A549 (cell line): ENCODE data around the gene BSCL2. TPM values are rescaled to one million over a fixed set of nuclear protein-coding genes. Genes with fewer than 3 reads are reported as not detected.
"Not testable (repeated sequence)": the region's sequence is repeated elsewhere in the genome, so short reads cannot be mapped to it uniquely, and the experiment has no call there.

Source experiments
- ATAC-seq, 2 experiments: fragments of 200-7000 bp in 1 of 2; fragments of >200 bp in 1 of 2; cut with Nextera tagmentation in 1 of 2; cut with Tn5 transposase in 1 of 2; 3 replicates each; pipeline versions ENCODE4 v1.8.0 to v1.9.1; 2018 to 2020; ENCODE audit warnings: mild to moderate bottlenecking in 1 of 2, moderate library complexity in 1 of 2
- CTCF ChIA-PET: fragments of 300-600 bp; sonication (Branson Sonifier 250); formaldehyde crosslinking; extraction: SDS; loops from one replicate; lab custom pipeline; 2021; ENCODE audit warnings: antibody characterized with exemption, inconsistent platforms; lab: Yijun Ruan, JAX
- POLR2A ChIA-PET: fragments of 350-600 bp; formaldehyde crosslinking; extraction: SDS; loops from one replicate; lab custom pipeline; 2021; ENCODE audit warnings: antibody characterized with exemption, inconsistent platforms; lab: Yijun Ruan, JAX
- DNase-seq, 2 experiments: peaks; one replicate each; pipeline versions ENCODE4 v3.0.0 to v3.0.0-alpha.2; 2011 to 2016; ENCODE audit warnings: low read depth in 1 of 2, low spot score in 1 of 2
- FAIRE-seq: peaks from 2 replicates; lab custom pipeline; 2011; peaks lifted over from hg19 to GRCh38; lab: Jason Lieb, UNC
- H3K27ac ChIP-seq, 2 experiments: fragments of >200 bp; sonication (Bioruptor Twin); formaldehyde crosslinking; 3 replicates each; pipeline ENCODE4 v1.5.1; 2016 to 2017
- H3K4me1 ChIP-seq: fragments of >200 bp; sonication (Bioruptor Twin); formaldehyde crosslinking; 3 replicates; pipeline ENCODE4 v1.6.1; 2016
- H3K4me2 ChIP-seq: fragments of >200 bp; sonication (Bioruptor Twin); formaldehyde crosslinking; 3 replicates; pipeline ENCODE4 v1.6.1; 2016
- H3K4me3 ChIP-seq: fragments of >200 bp; sonication (Bioruptor Twin); formaldehyde crosslinking; 3 replicates; pipeline ENCODE4 v1.5.1; 2016
- H3K9me3 ChIP-seq: fragments of >200 bp; sonication (Bioruptor Twin); formaldehyde crosslinking; 3 replicates; pipeline ENCODE4 v1.6.1; 2016
- CBX2 ChIP-seq: fragments of 200-600 bp; sonication (generic); IDR thresholded peaks from 2 replicates; pipeline ENCODE4 v1.6.1; 2016; ENCODE audit warnings: low read depth, mild to moderate bottlenecking, borderline replicate concordance
- EHMT2 ChIP-seq: fragments of 200-600 bp; sonication (generic); IDR thresholded peaks from 2 replicates; pipeline ENCODE4 v1.6.1; 2016; ENCODE audit warnings: antibody characterized with exemption, low read depth, mild to moderate bottlenecking, moderate library complexity
- EP300 ChIP-seq, 2 experiments: fragments of >200 bp; sonication (Bioruptor Twin); formaldehyde crosslinking; IDR thresholded peaks; 2 replicates in 1 of 2; 3 replicates in 1 of 2; pipeline ENCODE4 v1.6.1; 2016 to 2017
- ESRRA ChIP-seq: fragments of 150-350 bp; IDR thresholded peaks from 2 replicates; pipeline ENCODE4 v1.6.1; 2014; ENCODE audit warnings: mild to moderate bottlenecking, low read length, borderline replicate concordance
- FOXS1 ChIP-seq: fragments of 250-450 bp; sonication (Bioruptor Pico); IDR thresholded peaks from 2 replicates; pipeline ENCODE4 v1.5.0; 2020; ENCODE audit warnings: mild to moderate bottlenecking, moderate library complexity
- HEYL ChIP-seq: fragments of 250-450 bp; sonication (Bioruptor Pico); IDR thresholded peaks from 2 replicates; pipeline ENCODE4 v1.8.0; 2021; ENCODE audit warnings: mild to moderate bottlenecking, moderate library complexity
- HOXB5 ChIP-seq: fragments of 250-450 bp; sonication (Bioruptor Pico); IDR thresholded peaks from 2 replicates; pipeline ENCODE4 v1.5.0; 2020; ENCODE audit warnings: mild to moderate bottlenecking, moderate library complexity
- JUN ChIP-seq, 2 experiments: fragments of >200 bp; sonication (Bioruptor Twin); formaldehyde crosslinking; IDR thresholded peaks; 2 replicates in 1 of 2; 3 replicates in 1 of 2; pipeline ENCODE4 v1.6.1; 2016 to 2017
- JUNB ChIP-seq: fragments of >200 bp; sonication (Bioruptor Twin); formaldehyde crosslinking; IDR thresholded peaks from 2 replicates; pipeline ENCODE4 v1.6.1; 2016
- KDM5A ChIP-seq: fragments of 200-600 bp; sonication (generic); IDR thresholded peaks from 2 replicates; pipeline ENCODE4 v1.6.1; 2016; ENCODE audit warnings: antibody characterized with exemption, mild to moderate bottlenecking
- MYC ChIP-seq: IDR thresholded peaks from 2 replicates; pipeline ENCODE4 v1.6.1; 2012; ENCODE audit warnings: mild to moderate bottlenecking, inconsistent platforms, low read length, improper control_type of control experiment, borderline replicate concordance
- NFE2L2 ChIP-seq: fragments of 150-350 bp; conservative IDR thresholded peaks from 2 replicates; pipeline ENCODE4 v1.6.1; 2014; ENCODE audit warnings: low read length
- NR3C1 ChIP-seq: fragments of >200 bp; sonication (Bioruptor Twin); formaldehyde crosslinking; IDR thresholded peaks from 3 replicates; pipeline ENCODE4 v1.6.1; 2017
- PBX3 ChIP-seq: IDR thresholded peaks from 2 replicates; pipeline ENCODE4 v1.6.1; 2012
- RCOR1 ChIP-seq: fragments of 150-350 bp; IDR thresholded peaks from 2 replicates; pipeline ENCODE4 v1.6.1; 2014; ENCODE audit warnings: antibody characterized with exemption, low read length, low read depth
- REST ChIP-seq: fragments of 200-600 bp; sonication (generic); IDR thresholded peaks from 2 replicates; pipeline ENCODE4 v1.6.1; 2016; ENCODE audit warnings: antibody characterized with exemption, mild to moderate bottlenecking, moderate library complexity
- RFX5 ChIP-seq: fragments of 450-650 bp; IDR thresholded peaks from 2 replicates; pipeline ENCODE4 v1.7.1; 2014; ENCODE audit warnings: antibody characterized with exemption, mild to moderate bottlenecking, moderate library complexity
- TFCP2L1 ChIP-seq: fragments of 250-450 bp; sonication (Bioruptor Pico); IDR thresholded peaks from 2 replicates; pipeline ENCODE4 v1.5.0; 2021; ENCODE audit warnings: mild to moderate bottlenecking
- ZC3H11A ChIP-seq: fragments of 450-650 bp; IDR thresholded peaks from 2 replicates; pipeline ENCODE4 v1.6.1; 2014; ENCODE audit warnings: antibody characterized with exemption, mild to moderate bottlenecking
- ZFP36 ChIP-seq: fragments of 450-650 bp; IDR thresholded peaks from 2 replicates; pipeline ENCODE4 v1.6.1; 2014; ENCODE audit warnings: borderline replicate concordance; ENCODE audit not compliant: partially characterized antibody
- ZNF302 ChIP-seq: fragments of 250-450 bp; sonication (Bioruptor Pico); IDR thresholded peaks from 2 replicates; pipeline ENCODE4 v1.9.0; 2021; ENCODE audit warnings: inconsistent platforms, mild to moderate bottlenecking, moderate library complexity
- ZSCAN20 ChIP-seq: fragments of 250-450 bp; sonication (Bioruptor Pico); IDR thresholded peaks from 2 replicates; pipeline ENCODE4 v1.8.0; 2022; ENCODE audit warnings: mild to moderate bottlenecking, moderate library complexity
- WGBS: methylation state at CpG from one replicate; pipeline ENCODE4 v1.1.6; 2017; ENCODE audit errors: missing lambda C conversion rate; 5-methylcytosine and 5-hydroxymethylcytosine counted together
- polyA plus RNA-seq, 4 experiments: library from polyadenylated mRNA; depleted of rRNA in 3 of 4; stranded (reverse); fragments of >200 nt; fragmentation: RNase III in 1 of 4; extraction: RNeasy Plus Mini Kit Qiagen cat#74134 plus additional on column Dnase treatment in 1 of 4; gene quantifications; 2 replicates in 3 of 4; 3 replicates in 1 of 4; pipeline ENCODE4 v1.2.3, GENCODE V29; 2011 to 2017
- TF ChIP-seq, protein P1 (sequence below): fragments of 250-450 bp; sonication (Bioruptor Pico); IDR thresholded peaks from 2 replicates; pipeline ENCODE4 v1.5.0; 2020; ENCODE audit warnings: low read depth, mild to moderate bottlenecking, moderate library complexity
- TF ChIP-seq, protein P2 (sequence below): IDR thresholded peaks from 2 replicates; pipeline ENCODE4 v1.6.1; 2012; ENCODE audit warnings: low read depth, borderline replicate concordance

The BSCL2 gene
- polyA plus RNA-seq, 2 of the 4 experiments (the other 2 are of a cell fraction) = 63.0 to 63.9 TPM

GRCh38 chr11:62652161-62653006, 54.8 kb downstream of the BSCL2 start:
- WGBS = 40% methylated on average over 16 of the region's 16 CpGs
- H3K4me2 ChIP-seq = peak overlapping the region; percentile 91
- no peak for DNase-seq
- POLR2A ChIA-PET = interaction anchor here (0.6 to 1.4 kb wide), 21 partner anchors 8 to 242 kb away, joined by 3 to 91 read pairs (median 5); partner anchors contain the start of genes B3GAT3, C11orf98, CSKMT and EEF1G
- H3K4me1 ChIP-seq = peaks cover 10% of the 10 kb centered on the region; the same call in 2 of the 3 replicates
- peak overlapping the region; percentile 75 for H3K4me3 ChIP-seq
- H3K9me3 ChIP-seq = no peaks in the 10 kb centered on the region
- no peak for FAIRE-seq
- ATAC-seq = peak in 1 of 2 experiments; percentile 60; a peak in 3 of 6 replicates
- TF ChIP-seq, protein P1, sequence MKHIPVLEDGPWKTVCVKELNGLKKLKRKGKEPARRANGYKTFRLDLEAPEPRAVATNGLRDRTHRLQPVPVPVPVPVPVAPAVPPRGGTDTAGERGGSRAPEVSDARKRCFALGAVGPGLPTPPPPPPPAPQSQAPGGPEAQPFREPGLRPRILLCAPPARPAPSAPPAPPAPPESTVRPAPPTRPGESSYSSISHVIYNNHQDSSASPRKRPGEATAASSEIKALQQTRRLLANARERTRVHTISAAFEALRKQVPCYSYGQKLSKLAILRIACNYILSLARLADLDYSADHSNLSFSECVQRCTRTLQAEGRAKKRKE (CRISPR knock-in tag) = no peak
- TF ChIP-seq CBX2 = no peak
- TF ChIP-seq ZC3H11A = no peak
- TF ChIP-seq JUN (IDR thresholded peaks at IDR 0.05) = no peak
- TF ChIP-seq ZFP36 = no peak
- TF ChIP-seq NFE2L2 = no peak
- no peak for TF ChIP-seq HEYL (CRISPR knock-in tag)
- no peak for TF ChIP-seq RFX5
- TF ChIP-seq ZNF302 (CRISPR knock-in tag) = no peak
- no peak for TF ChIP-seq EP300 (IDR thresholded peaks at IDR 0.05)
- TF ChIP-seq, all 56 proteins: peak for 0
- CTCF ChIA-PET = interaction anchor here (1.1 to 1.4 kb wide), 3 partner anchors 11 to 258 kb away, joined by 3 read pairs; no protein-coding TSS in a partner anchor
- H3K27ac ChIP-seq = peak overlapping the region; percentile 85 to 97

DNA sequence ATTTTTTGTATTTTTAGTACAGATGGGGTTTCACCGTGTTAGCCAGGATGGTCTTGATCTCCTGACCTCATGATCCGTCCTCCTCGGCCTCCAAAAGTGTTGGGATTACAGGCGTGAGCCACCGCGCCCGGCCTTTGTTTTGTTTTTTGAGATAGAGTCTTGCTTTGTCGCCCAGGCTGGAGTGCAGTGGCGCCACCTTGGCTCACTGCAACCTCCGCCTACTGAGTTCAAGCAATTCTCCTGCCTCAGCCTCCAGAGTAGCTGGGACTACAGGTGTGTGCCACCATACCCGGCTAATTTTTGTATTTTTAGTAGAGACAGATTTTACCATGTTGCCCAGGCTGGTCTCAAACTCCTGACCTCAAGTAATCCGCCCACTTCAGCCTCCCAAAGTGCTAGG, 56.9 kb downstream of the BSCL2 start:
- DNase-seq, H3K27ac ChIP-seq, H3K4me3 ChIP-seq, H3K4me2 ChIP-seq, H3K9me3 ChIP-seq, FAIRE-seq, ATAC-seq: not testable (repeated sequence)
- 95% methylated on average over 12 of the region's 12 CpGs for WGBS
- H3K4me1 ChIP-seq = peaks cover 16% of the 10 kb centered on the region
- POLR2A ChIA-PET = interaction anchor here (3.2 kb wide), 1 partner anchor 15 kb away, joined by 21 read pairs; the partner anchor contains the start of genes C11orf98 and CSKMT
- CTCF ChIA-PET = interaction anchor here (0.9 to 2.2 kb wide), 5 partner anchors 19 to 255 kb away, joined by 3 to 6 read pairs (median 3); partner anchors contain the start of genes BSCL2, GNG3 and TUT1

GRCh38 chr11:62649486-62649885, 57.7 kb downstream of the BSCL2 start:
- FAIRE-seq (no peak), ATAC-seq (no peak), DNase-seq (no peak)
- ChIA-PET POLR2A (interaction anchor here (3.2 kb wide), 1 partner anchor 16 kb away, joined by 21 read pairs; the partner anchor contains the start of genes C11orf98 and CSKMT), CTCF (interaction anchor here (0.9 to 2.2 kb wide), 4 partner anchors 18 to 254 kb away, joined by 3 to 15 read pairs (median 4); partner anchors contain the start of genes EML3 and ROM1)
- H3K9me3 ChIP-seq = no peaks in the 10 kb centered on the region
- 94% methylated on average over 11 of the region's 11 CpGs for WGBS
- peaks cover 22% of the 10 kb centered on the region for H3K4me1 ChIP-seq
- H3K4me3 ChIP-seq = no peak overlapping the region
- no peak overlapping the region for H3K4me2 ChIP-seq
- TF ChIP-seq PBX3 = no peak
- no peak for TF ChIP-seq JUN (IDR thresholded peaks at IDR 0.05)
- no peak for TF ChIP-seq NR3C1
- TF ChIP-seq KDM5A = no peak
- TF ChIP-seq, protein P2, sequence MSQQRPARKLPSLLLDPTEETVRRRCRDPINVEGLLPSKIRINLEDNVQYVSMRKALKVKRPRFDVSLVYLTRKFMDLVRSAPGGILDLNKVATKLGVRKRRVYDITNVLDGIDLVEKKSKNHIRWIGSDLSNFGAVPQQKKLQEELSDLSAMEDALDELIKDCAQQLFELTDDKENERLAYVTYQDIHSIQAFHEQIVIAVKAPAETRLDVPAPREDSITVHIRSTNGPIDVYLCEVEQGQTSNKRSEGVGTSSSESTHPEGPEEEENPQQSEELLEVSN = no peak
- TF ChIP-seq CBX2 = no peak
- TF ChIP-seq HOXB5 (CRISPR knock-in tag) = no peak
- TF ChIP-seq ESRRA = no peak
- TF ChIP-seq MYC = no peak
- no peak for TF ChIP-seq ZC3H11A
- TF ChIP-seq FOXS1 (CRISPR knock-in tag) = no peak
- TF ChIP-seq TFCP2L1 (CRISPR knock-in tag) = no peak
- no peak for TF ChIP-seq REST
- no peak for TF ChIP-seq JUNB
- no peak for TF ChIP-seq RCOR1
- TF ChIP-seq EHMT2 = no peak
- TF ChIP-seq ZSCAN20 (CRISPR knock-in tag) = no peak
- no peak for TF ChIP-seq HEYL (CRISPR knock-in tag)
- H3K27ac ChIP-seq = no peak overlapping the region
